HG03565 (cell line): ENCODE data around the gene FBF1.

Source experiments
- ATAC-seq: cut with Tn5 transposase; IDR thresholded peaks from one replicate; pipeline ENCODE4 v1.9.1; 2021; ENCODE audit warnings: mild to moderate bottlenecking, moderate library complexity; ENCODE audit not compliant: unreplicated experiment

FBF1 gene

GRCh38 chr17:75917141-75917916 is 23.5 kb downstream of the FBF1 start:
- ATAC-seq: no peak

DNA sequence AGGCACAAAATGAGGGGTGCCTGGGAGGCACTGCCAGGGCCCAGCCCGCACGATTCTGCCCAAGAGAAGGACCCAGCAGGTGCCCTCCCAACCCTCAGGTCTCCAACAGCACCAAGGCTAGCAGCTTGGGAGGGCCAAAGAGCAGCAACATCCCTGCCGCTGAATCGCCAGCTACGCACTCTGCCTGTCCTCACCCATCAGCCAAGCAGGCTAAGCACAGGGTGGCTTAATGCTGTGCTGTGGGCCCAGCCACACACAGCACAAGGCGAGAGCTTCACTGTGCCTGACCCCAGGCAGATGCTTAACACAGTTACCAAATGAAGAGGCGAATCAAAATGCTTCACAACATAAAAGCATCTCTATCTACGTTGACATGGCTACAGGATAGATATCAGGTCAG is 25.6 kb downstream of the FBF1 start:
- ATAC-seq: no peak

GRCh38 chr17:75914643-75915267 is 26.1 kb downstream of the FBF1 start:
- ATAC-seq: no peak

- ATAC-seq: no peak
Observed at GRCh38 chr17:75913537-75914210, 27.2 kb downstream of the FBF1 start.

DNA sequence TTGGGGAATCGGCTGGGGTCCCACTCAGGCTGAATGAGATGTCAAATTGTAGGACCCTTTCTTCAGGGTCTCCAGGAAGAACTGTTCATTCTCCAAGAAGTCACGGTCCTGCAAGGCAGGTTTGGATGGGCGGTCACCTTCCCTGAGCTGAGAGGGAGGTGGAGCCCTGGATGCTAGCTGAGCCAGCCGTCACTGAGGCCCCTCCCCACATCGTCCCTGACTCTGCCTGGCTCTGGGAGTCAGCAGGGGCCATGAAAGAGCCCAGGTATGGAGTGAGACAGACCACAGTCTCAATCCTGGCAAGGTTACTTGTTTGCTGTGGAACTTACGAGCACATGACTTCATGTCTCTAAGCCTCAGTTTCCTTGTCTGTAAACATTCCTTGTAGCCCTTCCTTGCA is 30.1 kb downstream of the FBF1 start:
- no peak for ATAC-seq

DNA sequence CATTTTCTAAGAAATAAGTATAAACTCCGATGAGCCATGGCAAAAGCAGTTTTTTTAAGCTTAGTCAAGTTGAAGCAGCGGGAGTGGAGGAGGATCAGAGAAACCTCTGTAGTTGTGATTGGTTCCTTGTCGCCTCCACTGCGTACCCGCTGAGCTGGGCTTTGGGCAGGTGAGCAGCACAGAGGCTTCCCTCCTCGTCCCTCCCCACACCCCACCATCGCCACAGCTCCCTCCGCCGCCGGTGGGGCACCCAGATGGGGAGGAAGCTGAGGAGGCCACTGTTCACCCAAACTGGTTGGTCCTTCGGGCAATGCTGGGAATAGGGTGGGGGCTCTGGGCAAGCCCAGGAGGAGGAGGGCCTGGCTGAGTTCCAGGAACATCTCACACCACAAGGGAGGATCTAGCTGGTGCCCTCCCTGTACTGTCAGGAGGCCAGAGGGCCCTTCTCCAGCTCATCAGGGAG is 31.0 kb downstream of the FBF1 start:
- ATAC-seq: no peak

DNA sequence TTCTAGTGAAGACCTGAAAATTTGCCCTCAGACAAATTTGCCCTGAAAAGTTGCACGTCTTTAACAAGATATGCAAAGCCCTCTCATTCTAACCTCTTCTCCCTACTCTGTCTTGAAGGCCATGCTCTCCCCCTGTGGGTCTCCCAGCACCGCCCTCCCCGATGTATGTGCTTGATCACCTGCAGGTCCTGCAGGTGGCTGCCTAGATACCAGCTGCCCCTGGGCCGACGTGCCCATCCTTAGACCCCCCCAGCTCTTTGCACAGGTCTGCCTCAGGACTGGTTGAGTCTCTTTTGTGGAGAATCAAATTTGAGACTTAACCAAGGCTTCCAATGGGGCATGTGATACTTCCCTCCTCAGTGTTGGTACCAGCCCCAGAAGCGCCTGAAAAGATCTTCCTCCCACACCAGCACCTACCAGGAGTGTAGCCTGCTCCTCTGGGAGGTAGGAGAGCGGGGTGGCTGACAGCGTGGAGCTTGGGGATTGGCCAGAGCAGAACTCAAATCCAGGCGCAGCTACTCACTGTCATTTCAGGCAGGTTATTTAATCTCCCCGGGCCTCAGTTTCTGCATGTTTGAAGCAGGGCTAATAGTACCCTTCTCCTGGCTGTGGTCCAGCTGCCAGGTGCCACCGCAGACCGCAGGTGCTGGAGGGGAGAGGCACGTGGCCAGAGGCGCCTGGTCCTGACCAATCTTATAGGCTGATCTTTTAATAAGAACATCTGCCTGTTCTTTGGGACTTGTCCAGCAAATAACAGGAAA is 31.6 kb downstream of the FBF1 start:
- ATAC-seq: no peak

GRCh38 chr17:75908201-75908600 is 32.6 kb downstream of the FBF1 start:
- no peak for ATAC-seq

- no peak for ATAC-seq
Observed at GRCh38 chr17:75906143-75906884, 34.5 kb downstream of the FBF1 start.

GRCh38 chr17:75904749-75905521 is 35.9 kb downstream of the FBF1 start, which contains the start of gene MRPL38:
TSS of gene MRPL38 (minus strand) at chr17:75904884. CDS start at chr17:75904875, 9 bp downstream.
- ATAC-seq: peak; percentile 90

- ATAC-seq: no peak
Observed at GRCh38 chr17:75902406-75902805, 38.4 kb downstream of the FBF1 start.

GRCh38 chr17:75901727-75902126 is 39.1 kb downstream of the FBF1 start:
- ATAC-seq: no peak

DNA sequence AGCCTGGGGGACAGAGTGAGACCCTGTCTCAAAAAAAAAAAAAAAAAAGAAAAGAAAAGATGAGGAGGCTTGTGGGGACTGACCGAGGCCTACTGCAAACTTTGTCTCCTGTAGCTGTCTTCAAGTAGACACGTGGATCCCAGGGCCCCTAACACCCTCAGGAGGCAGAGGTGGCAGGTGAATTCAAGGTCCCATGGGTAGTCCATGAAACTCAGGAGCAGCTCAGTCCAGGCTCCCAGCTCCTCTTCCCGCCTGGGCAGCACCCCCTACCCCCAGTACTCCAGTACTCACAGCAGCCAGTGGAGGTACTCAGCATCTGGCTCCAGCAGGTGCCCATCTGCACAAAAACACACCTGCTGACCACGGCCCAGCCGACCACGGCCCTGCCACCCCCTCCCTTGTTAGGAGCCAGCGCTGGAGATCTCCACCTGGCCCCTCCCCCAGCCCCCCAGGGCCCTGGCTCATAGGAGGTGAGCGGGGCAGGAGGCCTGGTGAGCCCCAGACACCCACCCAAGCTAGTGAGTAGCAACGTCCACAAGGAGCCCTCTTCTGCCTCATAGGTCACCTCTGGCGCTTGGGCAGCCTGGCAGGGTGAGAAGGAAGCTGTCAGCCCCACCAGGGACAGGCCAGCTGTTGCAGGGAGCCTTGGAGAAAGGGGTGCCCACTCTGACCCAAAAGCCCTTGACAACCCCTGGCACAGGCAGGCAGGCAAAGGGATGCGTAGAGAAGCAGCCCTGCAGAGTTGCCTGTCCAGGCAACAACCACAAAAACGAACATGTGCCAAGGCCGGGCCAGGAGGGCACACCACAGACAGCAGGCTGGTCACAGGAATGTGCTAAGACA is 39.9 kb downstream of the FBF1 start:
- no peak for ATAC-seq

GRCh38 chr17:75899767-75900468 is 40.9 kb downstream of the FBF1 start:
- no peak for ATAC-seq

GRCh38 chr17:75899353-75899752 is 41.5 kb downstream of the FBF1 start:
- no peak for ATAC-seq

DNA sequence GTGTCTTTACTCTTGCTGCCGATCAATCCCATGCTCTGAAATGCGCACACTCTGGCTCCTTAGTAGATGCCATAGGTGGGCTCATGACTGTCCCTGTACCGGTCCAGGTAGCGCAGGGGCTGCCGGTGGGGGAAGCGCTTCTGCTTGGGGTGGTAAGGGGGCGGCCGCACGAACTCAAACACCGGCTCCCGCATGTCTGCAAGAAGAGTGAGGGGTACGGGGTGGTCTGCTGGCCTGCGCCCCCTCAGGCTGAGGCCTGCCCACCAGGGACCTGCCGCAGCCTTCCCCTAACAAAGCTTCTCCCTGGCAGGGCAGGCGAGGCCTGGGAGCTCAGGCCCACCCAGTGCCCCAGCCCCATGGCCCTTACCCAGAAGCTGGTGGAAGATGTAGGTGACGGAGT is 42.1 kb downstream of the FBF1 start:
- no peak for ATAC-seq

GRCh38 chr17:75898065-75898464 is 42.8 kb downstream of the FBF1 start:
- no peak for ATAC-seq
